Measurements from ENCODE around the gene TRMT112. TPM values are rescaled to one million over a fixed set of nuclear protein-coding genes. Genes with fewer than 3 reads are reported as not detected.
A peak's percentile ranks its signal among the peaks of the same experiment; 100 is the strongest.

Gene TRMT112
- total RNA-seq, 1 donor from 2014 or later, result 207 TPM

DNA sequence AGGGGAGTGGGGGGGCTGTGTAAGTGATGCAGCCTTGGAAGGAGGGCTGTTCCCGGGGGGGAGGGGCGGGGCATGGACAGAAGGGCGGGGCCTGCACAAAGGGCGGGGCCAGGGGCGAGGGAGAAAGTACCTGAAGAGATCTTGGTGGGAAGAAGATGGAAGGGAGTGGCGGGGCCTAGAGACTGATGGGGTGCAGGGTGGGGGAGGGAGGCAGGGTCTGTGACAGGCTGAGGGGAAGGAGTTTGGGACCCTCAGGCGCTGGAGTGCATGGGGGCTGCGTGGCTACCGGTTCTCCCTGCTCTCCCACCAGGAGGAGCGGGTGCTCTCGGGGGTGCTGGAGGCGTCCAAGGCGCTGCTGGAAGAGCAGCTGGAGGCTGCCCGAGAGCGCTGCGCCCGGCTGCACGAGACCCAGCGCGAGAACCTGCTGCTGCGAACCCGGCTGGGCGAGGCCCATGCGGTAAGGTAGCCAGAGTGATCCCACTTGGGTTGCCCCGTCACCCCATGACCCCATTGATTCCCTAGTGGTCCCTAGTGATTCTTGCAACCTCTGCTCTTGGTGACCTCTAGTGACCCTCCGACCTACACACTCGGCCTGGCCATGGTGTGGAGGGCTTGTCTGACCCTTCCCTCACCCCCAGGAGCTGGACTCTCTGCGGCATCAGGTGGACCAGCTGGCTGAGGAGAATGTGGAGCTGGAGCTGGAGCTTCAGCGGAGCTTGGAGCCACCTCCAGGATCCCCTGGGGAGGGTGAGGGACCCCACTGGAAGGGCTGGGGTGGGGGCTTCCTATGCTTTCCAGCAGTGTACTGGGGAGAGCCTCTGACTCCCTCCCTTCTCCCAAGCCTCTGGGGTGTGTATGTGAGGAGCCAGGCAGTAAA is 25.7 kb upstream of the TRMT112 start:
- H3K27ac Mint-ChIP-seq (ENCODE audit: unreplicated experiment), result no peak overlapping the region
- no peak overlapping the region for H3K4me3 Mint-ChIP-seq
- TF ChIP-seq, protein P1, sequence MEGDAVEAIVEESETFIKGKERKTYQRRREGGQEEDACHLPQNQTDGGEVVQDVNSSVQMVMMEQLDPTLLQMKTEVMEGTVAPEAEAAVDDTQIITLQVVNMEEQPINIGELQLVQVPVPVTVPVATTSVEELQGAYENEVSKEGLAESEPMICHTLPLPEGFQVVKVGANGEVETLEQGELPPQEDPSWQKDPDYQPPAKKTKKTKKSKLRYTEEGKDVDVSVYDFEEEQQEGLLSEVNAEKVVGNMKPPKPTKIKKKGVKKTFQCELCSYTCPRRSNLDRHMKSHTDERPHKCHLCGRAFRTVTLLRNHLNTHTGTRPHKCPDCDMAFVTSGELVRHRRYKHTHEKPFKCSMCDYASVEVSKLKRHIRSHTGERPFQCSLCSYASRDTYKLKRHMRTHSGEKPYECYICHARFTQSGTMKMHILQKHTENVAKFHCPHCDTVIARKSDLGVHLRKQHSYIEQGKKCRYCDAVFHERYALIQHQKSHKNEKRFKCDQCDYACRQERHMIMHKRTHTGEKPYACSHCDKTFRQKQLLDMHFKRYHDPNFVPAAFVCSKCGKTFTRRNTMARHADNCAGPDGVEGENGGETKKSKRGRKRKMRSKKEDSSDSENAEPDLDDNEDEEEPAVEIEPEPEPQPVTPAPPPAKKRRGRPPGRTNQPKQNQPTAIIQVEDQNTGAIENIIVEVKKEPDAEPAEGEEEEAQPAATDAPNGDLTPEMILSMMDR (conservative IDR thresholded peaks at IDR 0.05), result no peak
- no peaks in the 10 kb centered on the region for H3K36me3 Mint-ChIP-seq (ENCODE audit: low read depth)
- H3K27me3 Mint-ChIP-seq (ENCODE audit: low read depth), result peaks cover 6% of the 10 kb centered on the region
- peaks cover 11% of the 10 kb centered on the region for H3K4me1 Mint-ChIP-seq
- no peaks in the 10 kb centered on the region for H3K9me3 Mint-ChIP-seq
- no peak for DNase-seq (ENCODE audit: low read depth, low spot score)

DNA sequence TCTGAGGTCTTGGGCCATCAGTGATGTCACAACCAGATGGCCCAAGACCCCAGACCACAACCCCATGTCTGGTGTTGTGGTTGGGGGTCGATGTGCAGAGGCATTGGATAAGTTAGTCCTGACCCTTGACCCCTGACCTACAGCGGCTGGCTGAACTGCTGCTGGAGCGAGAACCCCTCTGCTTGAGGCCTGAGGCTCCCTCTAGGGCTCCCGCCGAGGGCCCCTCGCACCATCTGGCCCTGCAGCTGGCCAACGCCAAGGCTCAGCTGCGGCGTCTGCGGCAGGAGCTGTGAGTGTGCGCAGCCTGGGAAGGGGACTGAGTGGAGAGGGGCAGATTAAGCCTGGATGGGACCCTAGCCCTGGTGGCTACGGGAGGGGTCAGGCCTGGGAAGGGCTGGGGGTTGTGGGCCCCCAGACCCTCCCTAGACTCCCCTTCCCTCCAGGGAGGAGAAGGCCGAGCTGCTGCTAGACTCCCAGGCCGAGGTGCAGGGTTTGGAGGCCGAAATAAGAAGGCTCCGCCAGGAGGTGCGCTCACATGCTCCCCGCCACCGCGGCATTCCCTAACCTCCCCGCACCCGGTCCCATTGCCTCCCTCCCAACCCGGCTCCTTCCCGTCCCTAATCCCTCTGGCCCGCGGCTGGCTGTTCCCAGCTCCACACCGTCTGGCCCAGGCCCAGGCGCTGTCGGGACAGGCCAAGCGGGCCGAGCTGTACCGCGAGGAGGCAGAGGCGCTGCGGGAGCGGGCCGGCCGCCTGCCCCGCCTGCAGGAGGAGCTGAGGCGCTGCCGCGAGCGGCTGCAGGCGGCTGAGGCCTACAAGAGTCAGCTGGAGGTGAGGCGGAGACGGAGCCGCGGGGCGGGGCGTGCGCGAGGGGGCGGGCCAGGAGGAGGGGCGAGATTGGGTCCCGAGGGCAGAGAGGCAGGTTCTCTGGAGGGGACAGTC is 24.8 kb upstream of the TRMT112 start:
- TF ChIP-seq, protein P1 (conservative IDR thresholded peaks at IDR 0.05), result peak; percentile 57
- Mint-ChIP-seq H3K4me1 (peaks cover 11% of the 10 kb centered on the region), H3K27me3 (ENCODE audit: low read depth) (peaks cover 6% of the 10 kb centered on the region), H3K27ac (ENCODE audit: unreplicated experiment) (no peak overlapping the region), H3K9me3 (no peaks in the 10 kb centered on the region), H3K4me3 (no peak overlapping the region), H3K36me3 (ENCODE audit: low read depth) (no peaks in the 10 kb centered on the region)
- peak; percentile 76 for DNase-seq (ENCODE audit: low read depth, low spot score)

DNA sequence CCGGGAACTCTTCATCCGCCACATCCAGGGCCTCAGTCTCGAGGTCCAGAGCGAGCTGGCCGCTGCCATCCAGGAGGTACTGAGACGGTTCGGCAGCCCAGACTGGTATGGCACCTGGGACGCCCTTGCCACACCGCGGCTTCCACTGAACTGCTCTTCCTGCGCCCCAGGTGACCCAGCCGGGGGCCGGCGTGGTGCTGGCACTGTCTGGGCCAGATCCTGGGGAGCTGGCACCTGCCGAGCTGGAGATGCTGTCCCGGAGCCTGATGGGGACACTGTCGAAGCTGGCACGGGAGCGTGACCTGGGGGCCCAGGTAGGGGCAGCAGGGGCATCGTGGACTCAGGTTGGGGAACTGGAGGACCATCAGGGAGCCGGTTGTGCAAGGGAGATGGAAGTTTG is 24.1 kb upstream of the TRMT112 start:
- H3K27ac Mint-ChIP-seq (ENCODE audit: unreplicated experiment), result no peak overlapping the region
- peaks cover 11% of the 10 kb centered on the region for H3K4me1 Mint-ChIP-seq
- no peaks in the 10 kb centered on the region for H3K9me3 Mint-ChIP-seq
- H3K27me3 Mint-ChIP-seq (ENCODE audit: low read depth), result peaks cover 6% of the 10 kb centered on the region
- no peak overlapping the region for H3K4me3 Mint-ChIP-seq
- no peaks in the 10 kb centered on the region for H3K36me3 Mint-ChIP-seq (ENCODE audit: low read depth)
- TF ChIP-seq, protein P1 (conservative IDR thresholded peaks at IDR 0.05), result no peak
- DNase-seq (ENCODE audit: low read depth, low spot score), result no peak

DNA sequence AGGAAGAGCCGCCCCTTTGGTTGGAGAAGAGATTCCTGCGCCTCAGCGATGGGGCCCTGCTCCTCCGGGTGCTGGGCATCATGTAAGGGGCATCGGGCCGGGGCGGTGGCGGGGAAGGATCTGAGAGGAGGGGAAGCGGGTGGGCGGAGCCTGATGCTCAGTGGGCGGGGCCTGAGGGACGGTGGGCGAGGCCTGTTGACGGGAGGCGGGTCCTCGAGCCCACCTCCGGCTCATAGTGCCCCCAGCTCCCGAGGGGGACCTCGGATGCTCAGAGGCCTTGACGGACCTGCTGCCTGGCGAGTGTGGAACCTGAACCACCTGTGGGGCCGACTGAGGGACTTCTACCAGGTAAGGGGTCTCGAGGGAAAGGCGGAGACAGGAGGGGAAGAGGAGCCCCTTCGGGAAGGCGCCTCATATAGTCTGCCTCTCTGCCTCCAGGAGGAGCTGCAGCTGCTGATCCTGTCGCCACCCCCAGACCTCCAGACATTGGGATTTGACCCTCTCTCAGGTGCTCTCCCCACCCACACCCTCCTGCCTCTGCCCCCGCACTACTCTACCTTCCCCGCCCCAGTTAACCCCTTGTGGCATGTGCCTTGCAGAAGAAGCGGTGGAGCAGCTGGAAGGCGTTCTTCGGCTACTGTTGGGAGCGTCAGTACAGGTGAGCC is 23.4 kb upstream of the TRMT112 start:
- Mint-ChIP-seq H3K36me3 (ENCODE audit: low read depth) (no peaks in the 10 kb centered on the region), H3K4me1 (peaks cover 11% of the 10 kb centered on the region), H3K9me3 (no peaks in the 10 kb centered on the region), H3K4me3 (no peak overlapping the region), H3K27ac (ENCODE audit: unreplicated experiment) (no peak overlapping the region), H3K27me3 (ENCODE audit: low read depth) (peaks cover 6% of the 10 kb centered on the region)
- TF ChIP-seq, protein P1 (conservative IDR thresholded peaks at IDR 0.05), result no peak
- peak; percentile 62 for DNase-seq (ENCODE audit: low read depth, low spot score)

DNA sequence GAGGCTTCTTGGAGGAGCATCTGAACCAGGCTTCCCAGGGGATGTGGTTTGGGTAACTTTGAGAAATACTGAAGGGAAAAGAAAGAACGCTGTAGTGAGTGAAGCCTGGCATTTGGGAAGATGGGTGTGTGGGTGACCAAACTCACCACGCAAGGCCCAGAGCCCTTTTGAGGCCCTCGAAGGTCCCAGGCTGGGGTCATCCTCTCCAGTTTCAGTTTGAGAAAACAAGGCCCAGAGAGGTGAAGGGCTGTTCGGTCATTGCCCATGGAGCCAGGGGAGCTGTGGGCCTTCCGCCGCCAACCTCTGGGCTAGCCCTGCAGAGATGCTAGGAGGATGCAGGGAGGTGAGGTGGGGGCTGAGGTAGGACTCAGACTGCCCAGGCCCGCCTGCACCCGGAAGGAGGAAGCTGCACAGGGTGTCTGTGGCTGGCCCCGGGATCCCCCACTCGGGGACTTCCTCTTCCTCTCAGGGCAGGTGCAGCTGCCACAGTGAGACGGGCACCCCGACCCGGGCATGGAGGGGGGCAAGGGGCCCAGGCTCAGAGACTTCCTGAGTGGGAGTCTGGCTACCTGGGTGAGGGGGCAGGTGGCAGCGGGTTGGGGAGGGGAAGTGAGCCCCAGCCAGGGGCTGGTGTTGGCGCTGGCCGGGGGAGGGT is 22.5 kb upstream of the TRMT112 start, which contains the start of gene CCDC88B:
TSS of gene CCDC88B (plus strand) at position 451 of the 655 bp plus-strand sequence. CDS start at position 514, 63 bp downstream.
- TF ChIP-seq, protein P1 (conservative IDR thresholded peaks at IDR 0.05), result no peak
- H3K27ac Mint-ChIP-seq (ENCODE audit: unreplicated experiment), result no peak within 1 kb of the TSS
- DNase-seq (ENCODE audit: low read depth, low spot score), result no peak
- H3K4me1 Mint-ChIP-seq, result peaks cover 11% of the 10 kb centered on the region
- peaks cover 6% of the 10 kb centered on the region for H3K27me3 Mint-ChIP-seq (ENCODE audit: low read depth)
- H3K9me3 Mint-ChIP-seq, result no peaks in the 10 kb centered on the region
- H3K36me3 Mint-ChIP-seq (ENCODE audit: low read depth), result no peaks in the 10 kb centered on the region
- H3K4me3 Mint-ChIP-seq, result no peak within 1 kb of the TSS
